Astrocyte (in vitro differentiated cells and primary cell): ENCODE data around the gene NCBP2. TPM values are rescaled to one million over a fixed set of nuclear protein-coding genes. Genes with fewer than 3 reads are reported as not detected.

Source experiments
- DNase-seq: peaks from one replicate; pipeline ENCODE4 v3.0.0-alpha.2; 2010; ENCODE audit warnings: low read depth
- FAIRE-seq: peaks from 2 replicates; lab custom pipeline; 2011; peaks lifted over from hg19 to GRCh38; lab: Jason Lieb, UNC
- H2AFZ ChIP-seq: 2 replicates; pipeline ENCODE4 v1.6.0; 2012; ENCODE audit warnings: low read depth, low read length, inconsistent platforms
- H3K27ac ChIP-seq: 2 replicates; pipeline ENCODE4 v1.5.1; 2011; ENCODE audit warnings: low read depth, low read length, inconsistent platforms
- H3K27me3 ChIP-seq: 2 replicates; pipeline ENCODE4 v1.6.0; 2011; ENCODE audit warnings: low read length, inconsistent platforms; ENCODE audit not compliant: insufficient read depth
- H3K36me3 ChIP-seq: 2 replicates; pipeline ENCODE4 v1.5.1; 2011; ENCODE audit warnings: low read length, inconsistent platforms; ENCODE audit not compliant: insufficient read depth
- H3K4me1 ChIP-seq: 2 replicates; pipeline ENCODE4 v1.5.1; 2011; ENCODE audit warnings: low read length, inconsistent platforms; ENCODE audit not compliant: insufficient read depth
- H3K4me2 ChIP-seq: 2 replicates; pipeline ENCODE4 v1.6.0; 2012; ENCODE audit warnings: low read length, inconsistent platforms
- H3K4me3 ChIP-seq: 2 replicates; pipeline ENCODE4 v1.5.1; 2011; ENCODE audit warnings: low read depth, mild to moderate bottlenecking, low read length, inconsistent platforms; ENCODE audit not compliant: insufficient read depth
- H3K79me2 ChIP-seq: 2 replicates; pipeline ENCODE4 v1.6.0; 2012; ENCODE audit warnings: mild to moderate bottlenecking, low read length, inconsistent platforms; ENCODE audit not compliant: insufficient read depth
- H3K9ac ChIP-seq: 2 replicates; pipeline ENCODE4 v1.6.0; 2012; ENCODE audit warnings: mild to moderate bottlenecking, low read length, inconsistent platforms
- H3K9me3 ChIP-seq: 2 replicates; pipeline ENCODE4 v1.5.1; 2012; ENCODE audit warnings: low read depth, mild to moderate bottlenecking, low read length, inconsistent platforms; ENCODE audit not compliant: insufficient read depth
- H4K20me1 ChIP-seq: 2 replicates; pipeline ENCODE4 v1.6.0; 2012; ENCODE audit warnings: low read length, inconsistent platforms; ENCODE audit not compliant: insufficient read depth
- H3K27ac Mint-ChIP-seq: one replicate; pipeline ENCODE4 v1.8.0; 2021; ENCODE audit warnings: mild to moderate bottlenecking, mixed read lengths; ENCODE audit not compliant: unreplicated experiment
- H3K27me3 Mint-ChIP-seq: one replicate; pipeline ENCODE4 v1.8.0; 2021; ENCODE audit warnings: low read depth, mixed read lengths; ENCODE audit not compliant: unreplicated experiment
- H3K36me3 Mint-ChIP-seq: one replicate; pipeline ENCODE4 v1.8.0; 2021; ENCODE audit warnings: low read depth, mixed read lengths; ENCODE audit not compliant: unreplicated experiment
- H3K4me1 Mint-ChIP-seq: one replicate; pipeline ENCODE4 v1.8.0; 2021; ENCODE audit warnings: low read depth, mixed read lengths; ENCODE audit not compliant: unreplicated experiment
- H3K4me3 Mint-ChIP-seq: one replicate; pipeline ENCODE4 v1.8.0; 2021; ENCODE audit warnings: mild to moderate bottlenecking, moderate library complexity, mixed read lengths; ENCODE audit not compliant: unreplicated experiment
- H3K9me3 Mint-ChIP-seq: one replicate; pipeline ENCODE4 v1.8.0; 2021; ENCODE audit warnings: mild to moderate bottlenecking, mixed read lengths; ENCODE audit not compliant: unreplicated experiment
- EZH2 ChIP-seq: IDR thresholded peaks from 2 replicates; pipeline ENCODE4 v1.6.1; 2012; ENCODE audit warnings: mild to moderate bottlenecking, low read length, inconsistent platforms; ENCODE audit not compliant: insufficient read depth
- total RNA-seq: library from RNA; stranded (reverse); gene quantifications from 2 replicates; pipeline ENCODE4 v1.2.1, GENCODE V29; 2021
- TF ChIP-seq, protein P1 (sequence below): IDR thresholded peaks from 2 replicates; pipeline ENCODE4 v1.5.1; 2011; ENCODE audit warnings: low read depth, mild to moderate bottlenecking, inconsistent platforms, low read length, moderate library complexity; ENCODE audit not compliant: insufficient read depth

The NCBP2 gene
- total RNA-seq, 1 donor from 2014 or later: 90.6 TPM

DNA sequence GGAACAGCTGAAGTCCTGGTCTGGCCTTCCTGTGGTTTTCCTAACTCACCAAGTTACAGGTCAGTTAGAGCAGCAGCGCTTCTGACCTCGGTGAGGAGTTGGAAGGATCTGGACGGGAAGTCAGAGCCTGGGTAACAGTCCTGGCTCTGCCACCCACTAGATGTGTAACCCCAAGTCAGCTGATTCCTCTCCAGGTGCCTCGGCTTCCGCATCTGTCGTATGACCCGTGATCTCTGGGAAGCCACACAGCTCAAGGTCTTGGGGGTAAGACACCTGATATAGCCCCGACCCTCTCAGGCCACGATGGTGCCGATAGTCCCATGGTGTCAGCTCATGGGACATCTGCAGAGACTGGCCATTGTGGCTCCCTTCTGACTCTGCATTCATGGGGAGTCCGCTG lies 34.6 kb upstream of the NCBP2 start:
- Histone ChIP-seq H4K20me1 (no peaks in the 10 kb centered on the region), H2AFZ (no peak overlapping the region), H3K27ac (no peak overlapping the region), H3K9me3 (no peaks in the 10 kb centered on the region), H3K9ac (no peak overlapping the region), H3K27me3 (no peaks in the 10 kb centered on the region), H3K36me3 (no peaks in the 10 kb centered on the region), H3K4me3 (no peak overlapping the region), H3K4me1 (no peaks in the 10 kb centered on the region), H3K4me2 (no peak overlapping the region), H3K79me2 (no peaks in the 10 kb centered on the region)
- Mint-ChIP-seq H3K4me3 (no peak overlapping the region), H3K27ac (no peak overlapping the region), H3K9me3 (no peaks in the 10 kb centered on the region), H3K27me3 (peaks cover 18% of the 10 kb centered on the region), H3K36me3 (peaks cover 4% of the 10 kb centered on the region), H3K4me1 (no peaks in the 10 kb centered on the region)
- FAIRE-seq (no peak), DNase-seq (no peak)
- TF ChIP-seq EZH2: no peak
- TF ChIP-seq, protein P1, sequence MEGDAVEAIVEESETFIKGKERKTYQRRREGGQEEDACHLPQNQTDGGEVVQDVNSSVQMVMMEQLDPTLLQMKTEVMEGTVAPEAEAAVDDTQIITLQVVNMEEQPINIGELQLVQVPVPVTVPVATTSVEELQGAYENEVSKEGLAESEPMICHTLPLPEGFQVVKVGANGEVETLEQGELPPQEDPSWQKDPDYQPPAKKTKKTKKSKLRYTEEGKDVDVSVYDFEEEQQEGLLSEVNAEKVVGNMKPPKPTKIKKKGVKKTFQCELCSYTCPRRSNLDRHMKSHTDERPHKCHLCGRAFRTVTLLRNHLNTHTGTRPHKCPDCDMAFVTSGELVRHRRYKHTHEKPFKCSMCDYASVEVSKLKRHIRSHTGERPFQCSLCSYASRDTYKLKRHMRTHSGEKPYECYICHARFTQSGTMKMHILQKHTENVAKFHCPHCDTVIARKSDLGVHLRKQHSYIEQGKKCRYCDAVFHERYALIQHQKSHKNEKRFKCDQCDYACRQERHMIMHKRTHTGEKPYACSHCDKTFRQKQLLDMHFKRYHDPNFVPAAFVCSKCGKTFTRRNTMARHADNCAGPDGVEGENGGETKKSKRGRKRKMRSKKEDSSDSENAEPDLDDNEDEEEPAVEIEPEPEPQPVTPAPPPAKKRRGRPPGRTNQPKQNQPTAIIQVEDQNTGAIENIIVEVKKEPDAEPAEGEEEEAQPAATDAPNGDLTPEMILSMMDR: no peak

DNA sequence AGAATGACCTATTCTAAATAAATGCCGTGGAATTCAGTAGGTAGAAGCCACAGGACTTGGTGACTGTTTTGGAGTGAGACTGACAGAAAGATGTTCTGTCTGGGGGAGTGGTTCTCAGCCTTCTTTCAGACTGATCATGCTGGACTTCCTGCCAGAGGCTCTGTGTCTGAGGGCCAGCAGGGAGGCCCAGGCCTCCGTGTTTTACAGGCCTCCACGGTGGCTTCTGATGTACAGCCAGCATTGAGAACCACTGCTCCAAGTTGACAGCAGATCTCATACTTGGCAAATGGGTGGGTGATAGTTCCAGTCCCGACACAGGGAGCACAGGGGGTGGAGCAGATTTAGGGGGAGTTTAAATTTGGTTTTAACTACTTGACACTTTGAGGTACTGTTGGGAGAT lies 33.0 kb upstream of the NCBP2 start:
- Histone ChIP-seq H3K27ac (no peak overlapping the region), H3K9ac (no peak overlapping the region), H3K4me1 (no peaks in the 10 kb centered on the region), H4K20me1 (no peaks in the 10 kb centered on the region), H2AFZ (no peak overlapping the region), H3K27me3 (no peaks in the 10 kb centered on the region), H3K4me2 (no peak overlapping the region), H3K36me3 (no peaks in the 10 kb centered on the region), H3K79me2 (no peaks in the 10 kb centered on the region), H3K9me3 (peaks cover 4% of the 10 kb centered on the region), H3K4me3 (no peak overlapping the region)
- DNase-seq (no peak), FAIRE-seq (no peak)
- H3K4me3 Mint-ChIP-seq: no peak overlapping the region
- H3K9me3 Mint-ChIP-seq: no peaks in the 10 kb centered on the region
- peaks cover 30% of the 10 kb centered on the region for H3K27me3 Mint-ChIP-seq
- TF ChIP-seq EZH2: no peak
- TF ChIP-seq, protein P1: no peak
- H3K36me3 Mint-ChIP-seq: peaks cover 4% of the 10 kb centered on the region
- no peak overlapping the region for H3K27ac Mint-ChIP-seq
- no peaks in the 10 kb centered on the region for H3K4me1 Mint-ChIP-seq

DNA sequence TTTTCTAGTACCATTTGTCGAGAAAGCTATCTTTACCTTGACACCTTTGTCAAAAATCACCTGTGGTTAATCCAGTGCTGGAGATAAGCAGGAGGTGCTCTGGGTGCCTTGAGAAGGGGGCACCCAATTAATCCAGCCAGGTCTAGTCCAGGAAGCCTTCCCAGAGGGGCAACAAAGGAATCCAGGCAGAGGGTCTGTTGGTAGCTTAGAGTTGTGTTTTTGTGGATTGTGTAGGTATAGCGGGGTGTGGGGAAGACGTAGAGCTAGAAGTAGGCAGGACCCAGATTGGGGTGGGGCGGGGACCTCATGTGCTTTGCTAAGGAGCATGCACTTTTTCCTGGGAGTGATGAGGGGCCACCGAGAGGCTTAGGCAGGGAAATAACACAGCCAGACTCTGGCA lies 32.3 kb upstream of the NCBP2 start:
- H3K27ac ChIP-seq: no peak overlapping the region
- H3K9me3 ChIP-seq: peaks cover 4% of the 10 kb centered on the region
- H4K20me1 ChIP-seq: no peaks in the 10 kb centered on the region
- TF ChIP-seq, protein P1: no peak
- no peak for TF ChIP-seq EZH2
- no peak overlapping the region for H2AFZ ChIP-seq
- FAIRE-seq (no peak), DNase-seq (no peak)
- H3K36me3 ChIP-seq: no peaks in the 10 kb centered on the region
- Mint-ChIP-seq H3K27ac (no peak overlapping the region), H3K4me1 (no peaks in the 10 kb centered on the region), H3K9me3 (no peaks in the 10 kb centered on the region), H3K4me3 (no peak overlapping the region), H3K27me3 (peaks cover 33% of the 10 kb centered on the region), H3K36me3 (peaks cover 4% of the 10 kb centered on the region)
- H3K79me2 ChIP-seq: no peaks in the 10 kb centered on the region
- no peak overlapping the region for H3K4me3 ChIP-seq
- H3K4me1 ChIP-seq: no peaks in the 10 kb centered on the region
- no peak overlapping the region for H3K4me2 ChIP-seq
- H3K9ac ChIP-seq: no peak overlapping the region
- H3K27me3 ChIP-seq: no peaks in the 10 kb centered on the region
